Adrenal gland (tissue), 5 donors: ENCODE results near the gene SLC39A7.

ENCODE experiments used
- CTCF ChIP-seq, 6 experiments: fragments of 450-650 bp in 4 of 6; fragments of 200-600 bp in 2 of 6; sonication (generic) in 1 of 6; IDR thresholded peaks; 1 replicate in 5 of 6; 2 replicates in 1 of 6; pipeline versions ENCODE4 v1.5.1 to v1.8.0; 2016 to 2021; ENCODE audit warnings: antibody characterized with exemption in 6 of 6, mild to moderate bottlenecking in 2 of 6, moderate library complexity in 1 of 6
- POLR2A ChIP-seq, 2 donors: fragments of 450-650 bp; IDR thresholded peaks; one replicate each; pipeline ENCODE4 v1.6.1; 2017; ENCODE audit warnings: antibody characterized with exemption in 2 of 2, mild to moderate bottlenecking in 2 of 2, moderate library complexity in 1 of 2
- donor health status: DM: no; HTN: no; CAD: no.

DNA sequence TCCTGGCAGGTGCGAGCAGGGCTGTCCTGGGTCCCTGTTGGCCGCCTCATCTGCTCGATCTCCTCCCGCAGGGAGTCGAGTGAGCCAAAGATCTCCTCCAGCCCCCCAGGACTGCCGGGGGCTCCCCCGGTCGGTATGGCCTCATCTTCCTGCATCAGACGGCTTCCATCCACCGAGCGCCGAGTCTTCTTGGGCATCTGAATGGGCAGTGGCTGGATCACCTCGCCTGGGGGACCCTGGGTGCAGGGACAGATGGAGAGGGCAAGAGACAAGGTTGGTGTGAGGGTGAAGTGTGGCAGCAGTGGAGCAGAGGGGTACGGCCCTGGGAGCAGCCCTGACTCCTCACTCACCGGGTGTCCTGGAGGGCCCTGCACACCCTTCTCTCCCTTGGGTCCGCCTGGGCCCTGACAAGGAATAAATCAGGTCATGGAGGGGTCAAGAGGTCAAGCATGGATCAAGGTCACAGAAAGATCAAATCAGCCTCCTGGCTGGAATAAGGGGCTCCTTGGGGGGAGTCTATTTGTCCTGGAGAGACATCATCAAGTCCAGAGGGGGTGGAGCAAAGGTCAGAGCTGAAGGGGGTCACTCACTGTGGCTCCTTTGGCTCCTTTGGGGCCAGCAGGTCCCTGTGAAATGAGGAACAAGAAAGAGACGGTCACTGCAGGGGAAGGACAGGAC, 34.9 kb upstream of the SLC39A7 start:
- no peak for TF ChIP-seq CTCF (IDR thresholded peaks at IDR 0.05)
- TF ChIP-seq POLR2A (IDR thresholded peaks at IDR 0.05): no peak
